A673 (cell line): ENCODE data around the gene MND1. TPM values are rescaled to one million over a fixed set of nuclear protein-coding genes. Genes with fewer than 3 reads are reported as not detected.

Source experiments
- BruUV-seq: library from RNA; stranded (reverse); fragments of 400-500 nt; replicated peaks from 2 replicates; lab custom pipeline; 2021; lab: Mats Ljungman, UMichigan
- CTCF ChIA-PET: fragments of 300-600 bp; sonication (Branson Sonifier 250); formaldehyde crosslinking; loops from one replicate; lab custom pipeline; 2022; ENCODE audit warnings: antibody characterized with exemption; lab: Charles Lee
- POLR2A ChIA-PET: fragments of 300-600 bp; sonication (Branson Sonifier 250); formaldehyde crosslinking; loops from one replicate; lab custom pipeline; 2022; ENCODE audit warnings: antibody characterized with exemption; ENCODE audit not compliant: low non-redundant PET; lab: Charles Lee
- DNase-seq: peaks from one replicate; pipeline ENCODE4 v3.0.0-alpha.2; 2015; ENCODE audit warnings: low spot score
- H3K27ac ChIP-seq: fragments of 200-600 bp; sonication (generic); 2 replicates; pipeline ENCODE4 v1.5.1; 2016; ENCODE audit warnings: mixed run types, low read depth, mild to moderate bottlenecking, mixed read lengths, antibody characterized with exemption, low read length; ENCODE audit not compliant: poor library complexity, severe bottlenecking
- H3K27me3 ChIP-seq: fragments of 200-600 bp; sonication (generic); replicated peaks from 2 replicates; pipeline ENCODE4 v1.6.1; 2017; ENCODE audit warnings: mixed run types, low read depth, mild to moderate bottlenecking, mixed read lengths, antibody characterized with exemption, low read length; ENCODE audit not compliant: insufficient read depth, poor library complexity
- H3K36me3 ChIP-seq: fragments of 200-600 bp; sonication (generic); 2 replicates; pipeline ENCODE4 v1.6.1; 2016; ENCODE audit warnings: mixed run types, mild to moderate bottlenecking, mixed read lengths, antibody characterized with exemption, low read length; ENCODE audit not compliant: insufficient read depth, poor library complexity, severe bottlenecking
- H3K4me1 ChIP-seq: fragments of 200-600 bp; sonication (generic); 2 replicates; pipeline ENCODE4 v1.6.1; 2017; ENCODE audit warnings: mixed run types, mild to moderate bottlenecking, mixed read lengths, antibody characterized with exemption, low read length; ENCODE audit not compliant: insufficient read depth, poor library complexity, severe bottlenecking
- H3K4me3 ChIP-seq: fragments of 200-600 bp; sonication (generic); 2 replicates; pipeline ENCODE4 v1.5.1; 2016; ENCODE audit warnings: low read depth, mixed run types, mild to moderate bottlenecking, mixed read lengths, low read length; ENCODE audit not compliant: poor library complexity, severe bottlenecking
- H3K9me3 ChIP-seq: fragments of 200-600 bp; sonication (generic); 2 replicates; pipeline ENCODE4 v1.6.1; 2016; ENCODE audit warnings: mixed run types, low read depth, mild to moderate bottlenecking, mixed read lengths, antibody characterized with exemption, low read length; ENCODE audit not compliant: poor library complexity, severe bottlenecking
- CTCF ChIP-seq: fragments of 300-800, 200-600 bp; sonication (generic); conservative IDR thresholded peaks from 2 replicates; pipeline ENCODE4 v1.5.1; 2017; ENCODE audit warnings: low read depth, mild to moderate bottlenecking, antibody characterized with exemption, low read length, moderate library complexity, mixed read lengths
- EZH2 ChIP-seq: fragments of 200-600 bp; sonication (generic); IDR thresholded peaks from 2 replicates; pipeline ENCODE4 v1.6.1; 2017; ENCODE audit warnings: borderline replicate concordance, low read depth, mild to moderate bottlenecking, mixed read lengths, antibody characterized with exemption, low read length; ENCODE audit not compliant: poor library complexity, severe bottlenecking
- intact Hi-C: fragments of 100-400 bp; cut with micrococcal nuclease; formaldehyde crosslinking; loops from one replicate; pipeline ENCODE4 v1.10.0; 2022; ENCODE audit not compliant: unreplicated experiment
- total RNA-seq: library from RNA; stranded (reverse); gene quantifications from 2 replicates; pipeline ENCODE4 v1.2.3, GENCODE V29; 2021

The MND1 gene
- total RNA-seq, 1 experiment from 2014 or later: 43.7 TPM

- Histone ChIP-seq H3K4me1 (peaks cover 8% of the 10 kb centered on the region), H3K4me3 (no peak overlapping the region), H3K27me3 (no peaks in the 10 kb centered on the region), H3K27ac (no peak overlapping the region), H3K9me3 (no peaks in the 10 kb centered on the region), H3K36me3 (no peaks in the 10 kb centered on the region)
- TF ChIP-seq CTCF: no peak
- no peak for TF ChIP-seq EZH2
- CTCF ChIA-PET: no interaction called here
- intact Hi-C loops: no loop called here
- no peak for DNase-seq
- no TSS peak for BruUV-seq
- POLR2A ChIA-PET: no interaction called here
These were observed 107.6 kb downstream of the MND1 start for GRCh38 chr4:153451911-153452657.

DNA sequence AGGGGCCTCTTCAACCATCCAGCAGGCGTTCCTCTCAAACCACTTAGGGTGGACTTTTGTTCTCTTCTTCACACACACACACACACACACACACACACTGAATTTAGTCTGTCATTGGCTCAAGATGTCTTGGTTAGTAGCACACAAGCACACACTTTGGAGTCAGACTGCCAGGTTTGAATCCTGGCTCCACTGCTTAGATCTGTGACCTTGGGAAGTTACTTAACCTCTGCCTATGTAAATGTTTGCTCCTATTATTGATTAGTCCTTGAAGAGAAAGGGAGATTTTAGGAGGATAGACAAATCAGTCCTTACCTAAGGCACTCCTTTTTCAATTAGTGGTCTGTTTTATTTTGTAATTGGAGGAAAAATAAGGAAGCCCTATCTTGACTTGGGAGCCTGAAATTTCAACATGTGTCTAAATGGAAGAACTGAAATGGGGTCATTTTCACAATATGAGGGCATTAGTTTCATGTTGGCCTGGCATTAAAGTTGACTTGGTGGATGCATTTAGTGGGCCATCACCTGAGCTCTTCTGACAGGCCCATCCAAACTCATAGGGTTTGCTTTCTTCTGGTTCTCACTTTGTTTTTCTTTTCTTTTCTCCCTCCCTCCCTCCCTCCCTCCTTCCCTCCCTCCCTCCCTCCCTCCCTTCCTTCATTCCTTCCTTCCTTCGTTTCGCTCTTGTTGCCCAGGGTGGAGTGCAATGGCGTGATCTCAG lies 108.3 kb downstream of the MND1 start:
- intact Hi-C loops: no loop called here
- Histone ChIP-seq H3K27me3 (no peaks in the 10 kb centered on the region), H3K4me3 (no peak overlapping the region), H3K36me3 (no peaks in the 10 kb centered on the region), H3K27ac (no peak overlapping the region), H3K9me3 (no peaks in the 10 kb centered on the region), H3K4me1 (peaks cover 3% of the 10 kb centered on the region)
- DNase-seq: no peak
- no peak for TF ChIP-seq EZH2
- no peak for TF ChIP-seq CTCF
- BruUV-seq: no TSS peak
- CTCF ChIA-PET: no interaction called here
- POLR2A ChIA-PET: no interaction called here

GRCh38 chr4:153453402-153453801 lies 108.9 kb downstream of the MND1 start:
- Histone ChIP-seq H3K36me3 (no peaks in the 10 kb centered on the region), H3K27me3 (no peaks in the 10 kb centered on the region), H3K9me3 (no peaks in the 10 kb centered on the region), H3K27ac (no peak overlapping the region), H3K4me3 (no peak overlapping the region), H3K4me1 (no peaks in the 10 kb centered on the region)
- ChIA-PET POLR2A (no interaction called here), CTCF (no interaction called here)
- BruUV-seq: no TSS peak
- no peak for DNase-seq
- intact Hi-C loops: no loop called here
- no peak for TF ChIP-seq CTCF
- TF ChIP-seq EZH2: no peak
